Hepatic stellate cell (primary cell): ENCODE data around the gene TRIM25.

ENCODE experiments used
- DNase-seq: peaks from one replicate; pipeline ENCODE4 v3.0.0; 2011; ENCODE audit warnings: low spot score

The TRIM25 gene

DNA sequence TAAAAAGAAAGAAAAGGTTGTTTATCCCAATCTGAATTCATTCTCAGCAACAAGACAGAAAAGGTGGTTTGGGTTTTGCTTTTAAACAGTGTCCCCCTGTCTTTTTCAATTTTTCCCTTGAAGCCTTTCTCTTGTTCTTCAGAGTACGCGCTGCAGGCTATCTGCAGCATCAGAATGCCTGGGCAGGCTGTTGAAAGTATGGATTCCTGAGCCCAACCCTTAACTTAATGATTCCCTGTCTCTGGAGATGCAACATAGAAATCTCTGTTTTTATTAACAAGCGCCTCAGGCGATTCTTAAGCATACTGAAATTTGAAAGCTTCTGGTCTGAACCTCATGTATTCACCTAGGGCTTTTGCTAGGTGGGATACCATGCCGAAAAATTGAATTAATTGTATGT, 47.8 kb downstream of the TRIM25 start:
- DNase-seq: no peak

DNA sequence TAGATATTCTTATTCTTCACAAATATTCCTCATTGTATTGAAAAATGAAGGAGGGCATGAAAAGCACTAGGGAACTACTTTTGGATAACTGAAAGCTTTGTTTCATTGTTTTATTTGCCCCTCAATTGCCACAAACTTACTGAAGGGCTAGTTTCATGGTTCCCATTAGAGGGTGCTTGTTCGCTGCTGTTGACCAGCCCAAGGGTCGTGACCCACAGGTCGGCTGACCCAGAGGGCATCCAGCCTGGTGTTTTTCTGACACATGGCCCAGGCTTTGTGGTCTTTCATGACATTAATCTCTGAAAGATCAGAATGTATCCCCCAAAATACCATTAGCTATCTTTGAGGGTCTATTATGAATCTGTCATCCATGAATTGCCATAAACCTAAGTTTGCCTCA, 49.9 kb downstream of the TRIM25 start:
- DNase-seq: no peak

DNA sequence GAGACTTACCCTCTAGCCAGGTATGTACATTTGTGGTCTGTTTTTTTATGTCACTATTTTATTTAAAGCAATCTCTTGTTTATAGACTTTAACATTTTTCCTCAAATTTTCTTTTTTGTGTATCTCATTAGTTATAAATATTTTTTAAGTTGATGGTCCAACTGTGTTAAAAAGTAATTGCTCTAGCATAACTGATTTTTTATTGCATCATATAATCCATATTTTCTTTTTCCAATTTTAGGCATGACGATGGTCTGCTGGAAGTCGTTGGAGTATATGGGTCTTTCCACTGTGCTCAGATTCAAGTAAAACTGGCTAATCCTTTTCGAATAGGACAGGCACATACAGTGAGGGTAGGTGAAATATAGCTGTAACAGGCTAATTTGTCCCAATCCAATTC, 52.0 kb downstream of the TRIM25 start:
- no peak for DNase-seq

DNA sequence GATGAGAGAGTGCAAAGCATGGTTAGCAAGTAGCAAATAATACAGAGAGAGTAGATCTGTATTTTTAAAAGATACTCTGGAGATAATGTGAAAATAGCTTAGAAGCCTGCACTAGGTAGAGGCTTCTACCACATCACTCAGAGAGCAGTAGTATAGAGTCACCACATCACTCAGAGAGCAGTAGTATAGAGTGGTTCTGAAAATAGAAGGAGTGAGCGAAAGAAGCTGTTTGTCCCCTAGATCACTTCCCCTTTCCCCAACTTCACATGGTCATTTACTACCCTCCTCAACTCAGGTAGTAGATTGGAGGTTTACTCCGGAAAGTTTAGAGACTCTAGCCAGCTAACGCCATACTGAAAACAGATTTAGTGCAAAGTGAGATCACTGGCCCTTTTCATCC, 62.8 kb downstream of the TRIM25 start:
- DNase-seq: no peak

DNA sequence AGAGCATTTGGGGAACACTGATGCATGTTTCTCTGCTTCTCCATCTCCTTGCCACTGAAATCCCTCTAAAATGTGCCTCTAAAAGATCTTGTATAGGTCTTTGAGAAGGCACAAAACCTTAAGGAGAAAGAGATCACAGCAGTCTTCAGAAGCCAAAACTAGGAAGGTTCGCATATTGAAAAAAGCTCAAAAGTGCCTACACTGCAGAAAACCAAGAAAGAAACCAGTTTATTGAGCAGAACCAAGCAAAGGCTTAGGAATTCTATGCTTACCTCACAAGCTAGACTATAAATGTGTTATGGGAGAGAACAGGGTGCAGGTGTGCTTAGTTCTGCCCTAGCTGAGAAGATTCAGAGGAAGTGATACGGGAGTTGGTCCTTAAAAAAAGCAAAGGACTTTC, 63.3 kb downstream of the TRIM25 start:
- no peak for DNase-seq

DNA sequence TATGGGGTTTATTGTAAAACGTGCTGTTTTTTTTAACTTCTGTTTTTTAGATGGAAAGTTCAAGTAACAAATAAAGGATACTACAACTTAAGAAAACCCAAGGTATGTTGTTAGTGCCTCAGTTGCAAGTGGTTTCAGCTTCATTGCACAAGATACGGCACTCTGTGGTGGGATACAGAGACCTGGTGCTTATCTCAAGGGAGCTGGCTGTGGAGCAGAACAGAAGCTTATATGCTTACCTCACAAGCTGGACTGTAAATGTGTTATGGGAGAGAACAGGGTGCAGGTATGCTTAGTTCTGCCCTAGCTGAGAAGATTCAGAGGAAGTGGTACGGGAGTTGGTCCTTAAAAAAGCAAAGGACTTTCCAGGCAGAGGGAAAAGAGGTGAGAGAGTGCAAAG, 64.7 kb downstream of the TRIM25 start:
- DNase-seq: no peak

DNA sequence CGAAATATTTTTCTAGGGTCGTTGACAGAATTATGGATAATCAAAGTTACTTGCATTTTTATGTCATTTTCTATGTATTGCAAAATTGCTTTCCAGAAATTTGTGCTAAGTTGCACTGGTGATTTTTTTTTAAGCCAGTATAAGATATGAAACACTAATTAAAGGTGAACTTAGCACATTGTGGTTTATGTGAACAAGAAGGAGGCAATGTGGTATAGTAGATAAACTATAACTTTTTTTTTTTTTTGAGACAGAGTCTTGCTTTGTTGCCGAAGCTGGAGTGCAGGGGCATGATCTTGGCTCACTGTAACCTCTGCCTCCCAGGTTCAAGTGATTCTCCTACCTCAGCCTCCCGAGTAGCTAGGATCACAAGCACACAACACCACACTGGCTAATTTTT, 66.7 kb downstream of the TRIM25 start:
- DNase-seq: no peak

DNA sequence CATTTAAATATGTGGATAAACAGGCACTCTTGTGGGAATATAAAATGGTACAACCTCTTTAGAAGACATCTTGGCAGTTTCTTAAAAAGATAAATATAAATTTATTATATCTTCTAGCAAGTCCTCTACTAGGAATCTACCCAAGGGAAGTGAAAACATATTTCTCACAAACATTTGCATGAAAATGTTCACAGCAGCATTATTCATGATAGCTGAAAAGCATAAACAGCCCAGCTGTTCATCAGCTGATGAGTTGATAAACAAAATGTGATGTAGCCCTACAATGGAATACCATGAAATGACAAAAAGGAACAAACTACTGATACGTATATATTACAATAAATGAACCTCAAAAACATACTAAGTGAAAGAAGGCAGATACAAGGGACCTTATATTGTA, 67.9 kb downstream of the TRIM25 start:
- DNase-seq: no peak

DNA sequence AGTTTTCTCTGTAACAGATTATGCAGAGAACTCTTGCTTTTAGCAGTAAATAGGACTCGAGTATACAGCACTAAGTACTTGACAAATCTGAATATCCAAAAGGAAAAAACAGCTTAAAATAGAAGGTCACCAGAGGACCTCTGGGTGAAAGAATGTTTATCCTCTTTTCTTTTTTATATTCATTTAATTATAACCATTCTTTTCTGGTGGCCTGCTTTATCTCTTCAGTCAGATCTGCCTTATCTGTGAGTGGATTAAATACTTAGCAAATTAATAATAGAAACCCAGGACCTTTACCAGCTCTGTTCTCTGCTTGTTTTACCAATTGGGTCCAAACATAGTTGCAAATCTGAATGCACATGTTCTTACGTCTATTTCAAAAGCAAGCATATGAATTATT, 71.3 kb downstream of the TRIM25 start:
- no peak for DNase-seq

DNA sequence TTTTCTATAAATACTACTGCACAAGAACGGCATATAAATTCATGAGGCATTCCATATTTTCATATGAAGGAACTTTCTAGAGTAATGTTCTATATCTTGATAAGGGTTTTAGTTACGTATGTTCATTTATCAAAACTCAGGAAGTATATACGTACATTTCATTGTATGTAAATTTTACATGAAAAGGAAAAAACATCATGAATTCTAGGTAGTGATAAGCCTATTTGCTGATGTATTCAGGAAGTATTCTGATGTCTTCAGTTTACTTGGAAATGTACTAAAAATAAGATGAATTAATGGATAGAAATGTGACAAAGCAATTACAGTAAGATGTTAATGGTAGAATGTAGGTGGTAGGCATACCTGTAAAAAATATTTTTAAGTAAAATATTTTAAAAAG, 75.2 kb downstream of the TRIM25 start:
- no peak for DNase-seq
